ENCODE data around the gene KANSL3. TPM values are rescaled to one million over a fixed set of nuclear protein-coding genes. Genes with fewer than 3 reads are reported as not detected.
"Not testable (repeated sequence)": the region's sequence is repeated elsewhere in the genome, so short reads cannot be mapped to it uniquely, and the experiment has no call there.

KANSL3 gene
- polyA plus RNA-seq, 1 experiment = 28.3 TPM

DNA sequence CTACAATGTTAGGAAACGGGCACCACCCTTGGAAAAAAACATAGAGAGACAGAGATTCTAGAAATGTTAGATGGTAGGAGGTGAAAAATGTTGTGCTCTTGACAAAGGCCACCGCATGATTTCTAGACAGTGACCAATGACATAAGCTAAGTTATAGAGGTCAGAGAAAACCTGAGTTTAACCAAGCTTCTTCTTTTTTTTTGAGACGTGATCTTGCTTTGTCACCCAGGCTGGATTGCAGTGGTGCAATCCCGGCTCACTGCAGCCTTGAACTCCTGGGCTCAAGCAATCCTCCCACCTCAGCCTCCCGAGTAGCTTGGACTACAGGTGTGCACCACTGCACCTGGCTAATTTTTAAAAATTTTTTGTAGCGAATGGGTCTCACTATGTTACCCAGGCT lies 17.4 kb upstream of the KANSL3 start:
- Histone ChIP-seq H3K4me3 (ENCODE audit: low read depth, low read length) (no peak overlapping the region), H3K36me3 (ENCODE audit: control insufficient read depth, insufficient read depth, low read length) (no peaks in the 10 kb centered on the region; the same call in 1 of the 2 replicates), H3K27me3 (ENCODE audit: control insufficient read depth, insufficient read depth, low read length) (no peaks in the 10 kb centered on the region)
- CTCF ChIA-PET = interaction anchor here (0.6 kb wide), 2 partner anchors 46 to 223 kb away, joined by 3 read pairs; no protein-coding TSS in a partner anchor
- TF ChIP-seq, protein P1, sequence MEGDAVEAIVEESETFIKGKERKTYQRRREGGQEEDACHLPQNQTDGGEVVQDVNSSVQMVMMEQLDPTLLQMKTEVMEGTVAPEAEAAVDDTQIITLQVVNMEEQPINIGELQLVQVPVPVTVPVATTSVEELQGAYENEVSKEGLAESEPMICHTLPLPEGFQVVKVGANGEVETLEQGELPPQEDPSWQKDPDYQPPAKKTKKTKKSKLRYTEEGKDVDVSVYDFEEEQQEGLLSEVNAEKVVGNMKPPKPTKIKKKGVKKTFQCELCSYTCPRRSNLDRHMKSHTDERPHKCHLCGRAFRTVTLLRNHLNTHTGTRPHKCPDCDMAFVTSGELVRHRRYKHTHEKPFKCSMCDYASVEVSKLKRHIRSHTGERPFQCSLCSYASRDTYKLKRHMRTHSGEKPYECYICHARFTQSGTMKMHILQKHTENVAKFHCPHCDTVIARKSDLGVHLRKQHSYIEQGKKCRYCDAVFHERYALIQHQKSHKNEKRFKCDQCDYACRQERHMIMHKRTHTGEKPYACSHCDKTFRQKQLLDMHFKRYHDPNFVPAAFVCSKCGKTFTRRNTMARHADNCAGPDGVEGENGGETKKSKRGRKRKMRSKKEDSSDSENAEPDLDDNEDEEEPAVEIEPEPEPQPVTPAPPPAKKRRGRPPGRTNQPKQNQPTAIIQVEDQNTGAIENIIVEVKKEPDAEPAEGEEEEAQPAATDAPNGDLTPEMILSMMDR (IDR thresholded peaks at IDR 0.05; ENCODE audit: insufficient read depth, low read depth, low read length) = no peak
- POLR2A ChIA-PET = no interaction called here
- no peak for DNase-seq (ENCODE audit: low read depth)

- H3K27me3 ChIP-seq (ENCODE audit: control insufficient read depth, insufficient read depth, low read length); DNase-seq (ENCODE audit: low read depth); H3K4me3 ChIP-seq (ENCODE audit: low read depth, low read length); CTCF ChIA-PET; H3K36me3 ChIP-seq (ENCODE audit: control insufficient read depth, insufficient read depth, low read length); POLR2A ChIA-PET: not testable (repeated sequence)
Measured at GRCh38 chr2:96654791-96655190, 16.7 kb upstream of the KANSL3 start.

DNA sequence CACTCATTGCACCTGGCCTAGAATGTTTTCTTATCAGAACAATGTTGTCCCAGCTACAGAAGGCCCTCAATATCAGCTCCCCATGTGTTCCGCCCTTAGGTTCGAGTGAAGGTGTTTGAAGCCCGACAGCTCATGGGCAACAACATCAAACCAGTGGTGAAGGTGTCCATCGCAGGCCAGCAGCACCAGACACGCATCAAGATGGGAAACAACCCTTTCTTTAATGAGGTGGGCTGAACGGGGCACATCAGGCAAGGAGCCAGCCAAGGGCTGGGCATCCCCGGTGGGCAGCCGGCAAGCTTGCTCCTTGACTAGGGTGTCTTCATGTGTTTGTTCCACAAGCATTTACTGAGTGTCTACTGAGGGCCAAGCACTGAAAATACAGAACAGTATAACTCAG lies 13.7 kb upstream of the KANSL3 start:
- no peaks in the 10 kb centered on the region for H3K27me3 ChIP-seq (ENCODE audit: control insufficient read depth, insufficient read depth, low read length)
- ChIA-PET CTCF (no interaction called here), POLR2A (interaction anchor here (0.6 kb wide), 1 partner anchor 14 kb away, joined by 4 read pairs; no protein-coding TSS in a partner anchor)
- no peaks in the 10 kb centered on the region; the same call in 1 of the 2 replicates for H3K36me3 ChIP-seq (ENCODE audit: control insufficient read depth, insufficient read depth, low read length)
- DNase-seq (ENCODE audit: low read depth) = no peak
- no peak overlapping the region for H3K4me3 ChIP-seq (ENCODE audit: low read depth, low read length)
- TF ChIP-seq, protein P1 (IDR thresholded peaks at IDR 0.05; ENCODE audit: insufficient read depth, low read depth, low read length) = no peak

- Histone ChIP-seq H3K4me3 (ENCODE audit: low read depth, low read length) (no peak overlapping the region), H3K36me3 (ENCODE audit: control insufficient read depth, insufficient read depth, low read length) (no peaks in the 10 kb centered on the region; the same call in 1 of the 2 replicates), H3K27me3 (ENCODE audit: control insufficient read depth, insufficient read depth, low read length) (no peaks in the 10 kb centered on the region)
- TF ChIP-seq, protein P1 (IDR thresholded peaks at IDR 0.05; ENCODE audit: insufficient read depth, low read depth, low read length) = no peak
- no peak for DNase-seq (ENCODE audit: low read depth)
- CTCF ChIA-PET = no interaction called here
- POLR2A ChIA-PET = no interaction called here
Measured at GRCh38 chr2:96649342-96649741, 11.2 kb upstream of the KANSL3 start.

DNA sequence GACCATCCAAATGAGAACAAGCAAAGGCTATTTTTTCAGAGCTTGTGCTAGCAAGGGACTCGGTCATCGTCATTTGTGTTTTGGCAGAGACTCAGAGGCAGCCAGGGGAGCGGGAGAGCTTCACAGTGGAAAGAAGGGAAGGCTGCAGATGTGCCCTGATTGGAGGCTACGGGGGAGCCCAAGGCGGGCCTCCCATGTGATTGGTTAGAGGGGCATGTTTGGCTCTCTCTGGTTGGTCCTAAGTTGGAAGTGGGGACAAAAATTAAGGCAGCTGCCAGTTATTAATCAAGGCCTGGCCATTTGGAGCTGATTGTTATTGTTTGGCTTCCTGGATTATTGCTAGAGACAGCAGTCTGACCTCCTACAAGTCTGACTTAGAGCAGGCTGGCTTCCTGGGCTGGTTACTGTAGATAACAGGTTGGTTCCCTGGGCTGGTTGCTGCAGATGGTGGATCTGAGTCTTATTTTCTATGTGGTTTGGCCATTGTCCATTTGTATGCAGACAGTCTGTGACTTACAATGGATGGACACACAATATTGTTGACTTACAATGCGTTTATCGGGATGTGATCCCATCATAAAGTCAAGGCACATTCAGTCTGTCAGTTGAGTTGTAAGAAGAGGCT lies 10.3 kb upstream of the KANSL3 start:
- CTCF ChIA-PET = no interaction called here
- POLR2A ChIA-PET = no interaction called here
- Histone ChIP-seq H3K36me3 (ENCODE audit: control insufficient read depth, insufficient read depth, low read length) (no peaks in the 10 kb centered on the region; the same call in 1 of the 2 replicates), H3K4me3 (ENCODE audit: low read depth, low read length) (no peak overlapping the region), H3K27me3 (ENCODE audit: control insufficient read depth, insufficient read depth, low read length) (no peaks in the 10 kb centered on the region)
- no peak for DNase-seq (ENCODE audit: low read depth)
- TF ChIP-seq, protein P1 (IDR thresholded peaks at IDR 0.05; ENCODE audit: insufficient read depth, low read depth, low read length) = no peak

- DNase-seq (ENCODE audit: low read depth) = no peak
- ChIA-PET POLR2A (no interaction called here), CTCF (no interaction called here)
- TF ChIP-seq, protein P1 (IDR thresholded peaks at IDR 0.05; ENCODE audit: insufficient read depth, low read depth, low read length) = no peak
- H3K27me3 ChIP-seq (ENCODE audit: control insufficient read depth, insufficient read depth, low read length) = no peaks in the 10 kb centered on the region
- no peak overlapping the region for H3K4me3 ChIP-seq (ENCODE audit: low read depth, low read length)
- no peaks in the 10 kb centered on the region; the same call in 1 of the 2 replicates for H3K36me3 ChIP-seq (ENCODE audit: control insufficient read depth, insufficient read depth, low read length)
Measured at GRCh38 chr2:96647681-96648080, 9.6 kb upstream of the KANSL3 start.
